ENCODE data around the gene PPP6R1.

Gene PPP6R1

DNA sequence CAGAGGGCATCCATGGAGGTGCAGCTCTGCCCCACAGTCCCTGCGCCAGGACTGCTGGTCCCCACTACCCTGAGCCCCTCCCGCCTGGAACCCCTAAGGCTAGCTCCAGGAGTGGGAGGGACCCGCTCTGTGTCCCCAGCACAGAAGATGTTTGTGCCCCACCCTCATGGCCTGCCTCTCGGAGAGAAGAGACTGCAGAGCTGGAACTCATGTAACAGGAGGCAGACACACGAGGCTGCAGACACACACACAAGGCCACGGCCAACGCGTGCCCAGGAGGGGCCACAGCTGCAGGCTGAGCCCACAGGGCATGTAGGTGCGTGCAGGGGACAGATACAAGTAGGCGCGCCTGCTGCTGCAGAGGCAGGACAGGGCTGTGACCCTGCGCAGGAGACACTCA lies 19.8 kb downstream of the PPP6R1 start:
- Histone ChIP-seq H3K27me3 (ENCODE audit: control insufficient read depth in 1 of 2, insufficient read depth in 2 of 2, low read length in 2 of 2) (no peaks in the 10 kb centered on the region), H3K36me3 (ENCODE audit: control insufficient read depth in 2 of 2, insufficient read depth in 2 of 2, low read length in 2 of 2) (peaks cover 72 to 83% of the 10 kb centered on the region in 2 donors)

GRCh38 chr19:55238030-55238429 lies 20.8 kb downstream of the PPP6R1 start:
- no peak overlapping the region for H3K4me3 ChIP-seq (ENCODE audit: low read length in 2 of 2)
- H3K4me1 ChIP-seq (ENCODE audit: control insufficient read depth, insufficient read depth, low read length), result no peaks in the 10 kb centered on the region
- no peaks in the 10 kb centered on the region for H3K9me3 ChIP-seq (ENCODE audit: control insufficient read depth in 2 of 2, low read length in 2 of 2)
- H3K9ac ChIP-seq (ENCODE audit: low read length in 2 of 2), result no peak overlapping the region
- no peak overlapping the region for H3K27ac ChIP-seq (ENCODE audit: low read length)
- H3K36me3 ChIP-seq (ENCODE audit: control insufficient read depth in 2 of 2, insufficient read depth in 2 of 2, low read length in 2 of 2), result peaks cover 73 to 79% of the 10 kb centered on the region in 2 donors
- no peaks in the 10 kb centered on the region for H3K27me3 ChIP-seq (ENCODE audit: control insufficient read depth in 1 of 2, insufficient read depth in 2 of 2, low read length in 2 of 2)

More for the DNA sequence above, 19.8 kb downstream of the PPP6R1 start:
- Histone ChIP-seq H3K9me3 (ENCODE audit: control insufficient read depth in 2 of 2, low read length in 2 of 2) (no peaks in the 10 kb centered on the region), H3K4me1 (ENCODE audit: control insufficient read depth, insufficient read depth, low read length) (no peaks in the 10 kb centered on the region), H3K9ac (ENCODE audit: low read length in 2 of 2) (no peak overlapping the region), H3K4me3 (ENCODE audit: low read length in 2 of 2) (no peak overlapping the region), H3K27ac (ENCODE audit: low read length) (no peak overlapping the region)

- Histone ChIP-seq H3K36me3 (ENCODE audit: control insufficient read depth in 2 of 2, insufficient read depth in 2 of 2, low read length in 2 of 2) (peaks cover 50 to 55% of the 10 kb centered on the region in 2 donors), H3K27me3 (ENCODE audit: control insufficient read depth in 1 of 2, insufficient read depth in 2 of 2, low read length in 2 of 2) (no peaks in the 10 kb centered on the region), H3K9ac (ENCODE audit: low read length in 2 of 2) (no peak overlapping the region), H3K4me3 (ENCODE audit: low read length in 2 of 2) (no peak overlapping the region), H3K4me1 (ENCODE audit: control insufficient read depth, insufficient read depth, low read length) (peaks cover 9% of the 10 kb centered on the region), H3K9me3 (ENCODE audit: control insufficient read depth in 2 of 2, low read length in 2 of 2) (no peaks in the 10 kb centered on the region), H3K27ac (ENCODE audit: low read length) (no peak overlapping the region)
Observed at GRCh38 chr19:55232986-55233385, 25.8 kb downstream of the PPP6R1 start.

DNA sequence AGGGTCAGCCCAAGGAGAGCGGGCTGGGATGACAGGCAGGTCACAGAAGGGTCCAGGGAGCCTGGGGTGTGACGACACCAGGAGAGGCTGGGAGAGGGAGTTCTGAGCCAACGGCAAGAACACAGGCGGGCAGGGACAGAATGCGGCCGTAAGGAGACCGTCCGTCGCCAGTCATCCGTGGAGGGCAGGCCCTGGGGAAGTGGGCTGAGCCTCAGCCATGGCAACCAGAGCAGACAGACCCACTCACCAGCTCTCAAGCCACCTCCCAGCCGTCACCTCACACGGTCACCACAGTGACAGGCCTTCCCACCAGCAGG lies 26.6 kb downstream of the PPP6R1 start:
- Histone ChIP-seq H3K4me1 (ENCODE audit: control insufficient read depth, insufficient read depth, low read length) (peaks cover 16% of the 10 kb centered on the region), H3K27me3 (ENCODE audit: control insufficient read depth in 1 of 2, insufficient read depth in 2 of 2, low read length in 2 of 2) (no peaks in the 10 kb centered on the region), H3K9me3 (ENCODE audit: control insufficient read depth in 2 of 2, low read length in 2 of 2) (no peaks in the 10 kb centered on the region), H3K9ac (ENCODE audit: low read length in 2 of 2) (no peak overlapping the region), H3K36me3 (ENCODE audit: control insufficient read depth in 2 of 2, insufficient read depth in 2 of 2, low read length in 2 of 2) (peaks cover 43 to 48% of the 10 kb centered on the region in 2 donors), H3K27ac (ENCODE audit: low read length) (no peak overlapping the region), H3K4me3 (ENCODE audit: low read length in 2 of 2) (no peak overlapping the region)

GRCh38 chr19:55231391-55232285 lies 27.2 kb downstream of the PPP6R1 start:
- H3K27me3 ChIP-seq (ENCODE audit: control insufficient read depth in 1 of 2, insufficient read depth in 2 of 2, low read length in 2 of 2), result no peaks in the 10 kb centered on the region
- H3K4me1 ChIP-seq (ENCODE audit: control insufficient read depth, insufficient read depth, low read length), result peaks cover 20% of the 10 kb centered on the region
- no peaks in the 10 kb centered on the region for H3K9me3 ChIP-seq (ENCODE audit: control insufficient read depth in 2 of 2, low read length in 2 of 2)
- no peak overlapping the region for H3K9ac ChIP-seq (ENCODE audit: low read length in 2 of 2)
- H3K36me3 ChIP-seq (ENCODE audit: control insufficient read depth in 2 of 2, insufficient read depth in 2 of 2, low read length in 2 of 2), result peaks cover 40 to 43% of the 10 kb centered on the region in 2 donors
- no peak overlapping the region for H3K4me3 ChIP-seq (ENCODE audit: low read length in 2 of 2)
- no peak overlapping the region for H3K27ac ChIP-seq (ENCODE audit: low read length)

DNA sequence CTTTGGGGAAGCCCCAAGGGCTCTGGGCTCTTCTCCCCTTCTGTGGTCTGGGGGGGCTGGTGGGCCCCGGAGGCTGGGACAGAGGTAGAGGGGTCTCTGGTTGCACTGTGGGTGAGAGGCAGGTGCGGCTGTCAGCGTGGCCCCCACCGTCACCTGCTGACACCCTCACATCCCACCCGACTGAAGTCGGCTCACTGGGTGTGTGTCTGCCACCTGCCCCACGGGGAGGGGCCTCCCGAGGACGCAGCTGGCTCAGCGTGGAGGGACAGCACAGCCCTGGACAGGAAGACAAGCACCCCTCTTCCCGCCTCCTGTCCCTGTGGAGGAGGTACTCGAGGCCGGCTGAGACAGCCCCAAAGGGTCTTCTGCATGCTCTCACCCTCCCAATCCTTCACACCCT lies 28.0 kb downstream of the PPP6R1 start:
- H3K9me3 ChIP-seq (ENCODE audit: control insufficient read depth in 2 of 2, low read length in 2 of 2), result no peaks in the 10 kb centered on the region
- no peaks in the 10 kb centered on the region for H3K27me3 ChIP-seq (ENCODE audit: control insufficient read depth in 1 of 2, insufficient read depth in 2 of 2, low read length in 2 of 2)
- no peak overlapping the region for H3K4me3 ChIP-seq (ENCODE audit: low read length in 2 of 2)
- peaks cover 33 to 40% of the 10 kb centered on the region in 2 donors for H3K36me3 ChIP-seq (ENCODE audit: control insufficient read depth in 2 of 2, insufficient read depth in 2 of 2, low read length in 2 of 2)
- H3K9ac ChIP-seq (ENCODE audit: low read length in 2 of 2), result no peak overlapping the region
- H3K27ac ChIP-seq (ENCODE audit: low read length), result no peak overlapping the region
- peaks cover 20% of the 10 kb centered on the region for H3K4me1 ChIP-seq (ENCODE audit: control insufficient read depth, insufficient read depth, low read length)

- Histone ChIP-seq H3K36me3 (ENCODE audit: control insufficient read depth in 2 of 2, insufficient read depth in 2 of 2, low read length in 2 of 2) (peaks cover 33 to 40% of the 10 kb centered on the region in 2 donors), H3K27ac (ENCODE audit: low read length) (no peak overlapping the region)
Observed at GRCh38 chr19:55230329-55230728, 28.5 kb downstream of the PPP6R1 start.

DNA sequence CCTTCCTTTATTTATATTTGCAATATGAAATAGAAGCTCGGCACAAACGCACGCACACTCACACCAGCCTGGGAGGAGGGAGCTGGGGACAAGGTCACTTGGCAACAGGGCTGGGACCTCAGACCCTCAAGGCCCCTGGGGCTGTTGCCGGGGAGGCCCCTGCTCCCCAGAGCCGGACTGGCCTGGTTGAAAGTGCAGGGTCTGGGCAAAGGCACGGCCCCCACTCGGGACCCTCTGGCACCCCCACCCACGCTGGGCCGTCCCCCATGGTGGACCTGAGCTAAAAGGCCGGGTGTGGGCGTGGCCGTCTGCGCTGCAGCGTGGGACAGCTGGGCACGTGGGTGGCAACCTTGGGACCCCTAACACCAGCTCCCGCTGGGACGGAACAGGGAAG lies 29.0 kb downstream of the PPP6R1 start:
- H3K27ac ChIP-seq (ENCODE audit: low read length), result no peak overlapping the region
- peaks cover 20% of the 10 kb centered on the region for H3K4me1 ChIP-seq (ENCODE audit: control insufficient read depth, insufficient read depth, low read length)
- H3K9me3 ChIP-seq (ENCODE audit: control insufficient read depth in 2 of 2, low read length in 2 of 2), result no peaks in the 10 kb centered on the region
- no peak overlapping the region for H3K9ac ChIP-seq (ENCODE audit: low read length in 2 of 2)
- no peak overlapping the region for H3K4me3 ChIP-seq (ENCODE audit: low read length in 2 of 2)
- peaks cover 28 to 39% of the 10 kb centered on the region in 2 donors for H3K36me3 ChIP-seq (ENCODE audit: control insufficient read depth in 2 of 2, insufficient read depth in 2 of 2, low read length in 2 of 2)
- H3K27me3 ChIP-seq (ENCODE audit: control insufficient read depth in 1 of 2, insufficient read depth in 2 of 2, low read length in 2 of 2), result no peaks in the 10 kb centered on the region

More at GRCh38 chr19:55230329-55230728, 28.5 kb downstream of the PPP6R1 start:
- Histone ChIP-seq H3K27me3 (ENCODE audit: control insufficient read depth in 1 of 2, insufficient read depth in 2 of 2, low read length in 2 of 2) (no peaks in the 10 kb centered on the region), H3K9me3 (ENCODE audit: control insufficient read depth in 2 of 2, low read length in 2 of 2) (no peaks in the 10 kb centered on the region), H3K9ac (ENCODE audit: low read length in 2 of 2) (no peak overlapping the region), H3K4me3 (ENCODE audit: low read length in 2 of 2) (no peak overlapping the region), H3K4me1 (ENCODE audit: control insufficient read depth, insufficient read depth, low read length) (peaks cover 20% of the 10 kb centered on the region)

DNA sequence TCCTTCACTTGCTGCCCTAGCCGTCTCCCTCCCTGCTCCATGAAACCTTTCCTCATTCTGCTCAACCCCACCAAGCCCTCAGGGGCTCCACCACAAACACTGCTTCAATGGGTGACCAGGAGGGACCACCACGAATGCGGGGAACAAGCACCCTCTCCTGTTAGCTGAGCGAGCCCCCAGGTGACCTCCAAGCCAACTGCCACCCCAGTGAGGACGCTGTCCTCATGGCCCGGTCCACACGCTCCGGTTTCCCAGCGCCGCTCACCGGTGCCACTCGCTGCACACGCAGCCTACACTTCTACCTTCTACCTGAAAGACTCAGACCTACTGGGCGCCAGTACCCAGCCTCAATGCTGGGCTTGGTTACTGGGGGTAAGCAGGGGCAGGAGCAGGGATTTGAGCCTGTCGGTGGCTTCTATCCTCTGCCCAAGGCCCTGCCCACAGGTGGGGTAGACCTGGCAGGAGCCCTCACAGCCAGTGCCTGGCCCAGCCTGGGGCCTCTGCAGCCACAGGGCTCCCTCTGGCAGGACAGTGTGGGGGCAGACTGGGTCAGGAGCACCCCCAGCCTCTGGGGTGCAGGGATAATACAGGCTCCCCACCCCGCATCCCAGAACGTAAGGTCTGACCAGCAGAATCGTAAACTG lies 29.6 kb downstream of the PPP6R1 start:
- no peak overlapping the region for H3K9ac ChIP-seq (ENCODE audit: low read length in 2 of 2)
- H3K27me3 ChIP-seq (ENCODE audit: control insufficient read depth in 1 of 2, insufficient read depth in 2 of 2, low read length in 2 of 2), result no peaks in the 10 kb centered on the region
- peaks cover 22 to 33% of the 10 kb centered on the region in 2 donors for H3K36me3 ChIP-seq (ENCODE audit: control insufficient read depth in 2 of 2, insufficient read depth in 2 of 2, low read length in 2 of 2)
- no peak overlapping the region for H3K4me3 ChIP-seq (ENCODE audit: low read length in 2 of 2)
- no peaks in the 10 kb centered on the region for H3K9me3 ChIP-seq (ENCODE audit: control insufficient read depth in 2 of 2, low read length in 2 of 2)
- H3K4me1 ChIP-seq (ENCODE audit: control insufficient read depth, insufficient read depth, low read length), result peaks cover 20% of the 10 kb centered on the region
- no peak overlapping the region for H3K27ac ChIP-seq (ENCODE audit: low read length)

- Histone ChIP-seq H3K9ac (ENCODE audit: low read length in 2 of 2) (no peak within 1 kb of the TSS), H3K4me3 (ENCODE audit: low read length in 2 of 2) (peak within 1 kb of the TSS in 1 of 2 donors; percentile 22), H3K36me3 (ENCODE audit: control insufficient read depth in 2 of 2, insufficient read depth in 2 of 2, low read length in 2 of 2) (peaks cover 22 to 31% of the 10 kb centered on the region in 2 donors)
Observed at GRCh38 chr19:55228403-55229031, 30.3 kb downstream of the PPP6R1 start, which contains the start of gene TMEM86B. TMEM86B (minus strand) TSS chr19:55228763; CDS start chr19:55228741, 22 bp downstream.

More at GRCh38 chr19:55228403-55229031, 30.3 kb downstream of the PPP6R1 start, which contains the start of gene TMEM86B:
- H3K27me3 ChIP-seq (ENCODE audit: control insufficient read depth in 1 of 2, insufficient read depth in 2 of 2, low read length in 2 of 2), result no peaks in the 10 kb centered on the region
- H3K4me1 ChIP-seq (ENCODE audit: control insufficient read depth, insufficient read depth, low read length), result peaks cover 20% of the 10 kb centered on the region
- H3K27ac ChIP-seq (ENCODE audit: low read length), result peak within 1 kb of the TSS; percentile 64
- no peaks in the 10 kb centered on the region for H3K9me3 ChIP-seq (ENCODE audit: control insufficient read depth in 2 of 2, low read length in 2 of 2)

Measured in stomach smooth muscle (tissue), 2 donors.